AG04450 (cell line): ENCODE data around the gene HIGD2A. TPM values are rescaled to one million over a fixed set of nuclear protein-coding genes. Genes with fewer than 3 reads are reported as not detected.

Source experiments
- CTCF ChIA-PET: fragments of 300-600, 350-600 bp; formaldehyde crosslinking; extraction: SDS; loops from one replicate; lab custom pipeline; 2022; ENCODE audit warnings: antibody characterized with exemption, inconsistent platforms; lab: Charles Lee
- POLR2A ChIA-PET: fragments of 350-600 bp; formaldehyde crosslinking; extraction: SDS; loops from one replicate; lab custom pipeline; 2021; ENCODE audit warnings: antibody characterized with exemption, inconsistent platforms; lab: Yijun Ruan, JAX
- DNase-seq: peaks from one replicate; pipeline ENCODE4 v3.0.0-alpha.2; 2011; ENCODE audit warnings: low read depth, low spot score
- H3K27ac ChIP-seq: one replicate; pipeline ENCODE4 v1.5.1; 2012; ENCODE audit warnings: low read depth, low read length, control low read depth
- H3K27me3 ChIP-seq: one replicate; pipeline ENCODE4 v1.6.0; 2012; ENCODE audit warnings: low read length; ENCODE audit not compliant: control insufficient read depth, insufficient read depth
- H3K4me3 ChIP-seq: 2 replicates; pipeline ENCODE4 v1.5.1; 2011; ENCODE audit warnings: mild to moderate bottlenecking, low read depth, low read length, control low read depth
- H3K9me3 ChIP-seq: 2 replicates; pipeline ENCODE4 v1.5.1; 2012; ENCODE audit warnings: low read length; ENCODE audit not compliant: control insufficient read depth, insufficient read depth
- polyA plus RNA-seq: library from polyadenylated mRNA; depleted of rRNA; stranded (reverse); fragments of >200 nt; gene quantifications from 2 replicates; pipeline ENCODE4 v1.2.3, GENCODE V29; 2011
- TF ChIP-seq, protein P1 (sequence below): IDR thresholded peaks from 2 replicates; pipeline ENCODE4 v1.5.1; 2011; ENCODE audit warnings: low read depth, low read length, control low read depth, inconsistent platforms

HIGD2A gene
- polyA plus RNA-seq, 1 experiment, result 71.4 TPM

DNA sequence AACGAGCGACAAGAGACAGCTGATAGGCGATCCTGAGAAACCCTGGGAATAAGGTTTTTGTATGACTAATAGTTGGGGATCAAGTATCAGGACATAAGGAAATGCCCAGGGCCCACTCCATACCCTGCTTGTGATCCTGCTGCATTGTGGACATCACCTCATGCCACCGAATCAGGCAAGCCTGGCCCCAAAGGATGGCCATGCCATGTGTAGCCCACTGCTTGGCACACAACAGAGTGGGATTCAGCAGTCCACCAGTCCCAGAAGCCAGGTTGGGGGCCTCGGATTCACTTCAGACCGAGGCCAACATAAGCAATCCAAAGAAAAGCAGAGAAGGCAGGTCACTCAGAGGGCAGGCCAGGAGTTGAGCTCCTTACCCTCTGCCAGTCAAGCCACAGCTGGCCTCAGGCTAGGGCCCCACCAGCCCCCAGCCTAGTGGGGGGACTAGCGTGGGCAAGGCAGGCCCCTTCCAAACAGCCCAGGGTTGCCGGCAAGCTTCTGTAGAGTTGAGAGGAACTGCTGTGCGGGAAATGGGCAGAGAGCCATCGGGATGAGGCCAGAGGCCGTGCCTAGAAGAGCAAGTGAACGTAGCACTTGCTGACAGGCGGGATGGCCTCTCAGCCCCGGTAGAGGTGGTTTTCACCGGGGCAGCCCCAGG is 5.2 kb upstream of the HIGD2A start:
- CTCF ChIA-PET, result no interaction called here
- H3K27ac ChIP-seq, result no peak overlapping the region
- DNase-seq, result no peak
- H3K4me3 ChIP-seq, result no peak overlapping the region
- TF ChIP-seq, protein P1, sequence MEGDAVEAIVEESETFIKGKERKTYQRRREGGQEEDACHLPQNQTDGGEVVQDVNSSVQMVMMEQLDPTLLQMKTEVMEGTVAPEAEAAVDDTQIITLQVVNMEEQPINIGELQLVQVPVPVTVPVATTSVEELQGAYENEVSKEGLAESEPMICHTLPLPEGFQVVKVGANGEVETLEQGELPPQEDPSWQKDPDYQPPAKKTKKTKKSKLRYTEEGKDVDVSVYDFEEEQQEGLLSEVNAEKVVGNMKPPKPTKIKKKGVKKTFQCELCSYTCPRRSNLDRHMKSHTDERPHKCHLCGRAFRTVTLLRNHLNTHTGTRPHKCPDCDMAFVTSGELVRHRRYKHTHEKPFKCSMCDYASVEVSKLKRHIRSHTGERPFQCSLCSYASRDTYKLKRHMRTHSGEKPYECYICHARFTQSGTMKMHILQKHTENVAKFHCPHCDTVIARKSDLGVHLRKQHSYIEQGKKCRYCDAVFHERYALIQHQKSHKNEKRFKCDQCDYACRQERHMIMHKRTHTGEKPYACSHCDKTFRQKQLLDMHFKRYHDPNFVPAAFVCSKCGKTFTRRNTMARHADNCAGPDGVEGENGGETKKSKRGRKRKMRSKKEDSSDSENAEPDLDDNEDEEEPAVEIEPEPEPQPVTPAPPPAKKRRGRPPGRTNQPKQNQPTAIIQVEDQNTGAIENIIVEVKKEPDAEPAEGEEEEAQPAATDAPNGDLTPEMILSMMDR, result no peak
- no peaks in the 10 kb centered on the region for H3K9me3 ChIP-seq
- POLR2A ChIA-PET, result no interaction called here
- no peaks in the 10 kb centered on the region for H3K27me3 ChIP-seq

DNA sequence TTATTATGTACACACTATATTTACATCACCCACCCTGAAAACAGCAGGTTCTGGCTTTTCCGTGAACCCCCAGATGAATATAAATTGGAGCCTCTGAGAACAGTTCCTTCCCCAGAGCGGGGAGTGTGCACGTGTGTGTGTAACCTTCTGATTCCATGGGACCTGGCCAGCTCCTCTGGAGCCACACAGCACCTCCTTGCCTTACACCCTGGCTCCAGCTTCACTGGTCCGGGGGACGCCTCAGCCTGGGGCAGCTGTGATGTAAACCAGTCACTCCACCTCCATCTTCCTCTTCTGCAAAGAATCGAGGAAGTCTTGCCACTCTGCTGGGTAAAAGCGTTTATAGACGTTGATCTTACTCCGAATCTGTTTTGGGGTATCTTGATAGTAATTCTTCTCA is 4.6 kb upstream of the HIGD2A start:
- CTCF ChIA-PET, result no interaction called here
- POLR2A ChIA-PET, result no interaction called here
- Histone ChIP-seq H3K4me3 (no peak overlapping the region), H3K27me3 (no peaks in the 10 kb centered on the region), H3K27ac (no peak overlapping the region), H3K9me3 (no peaks in the 10 kb centered on the region)
- no peak for DNase-seq
- TF ChIP-seq, protein P1, result no peak

- no peak for DNase-seq
- CTCF ChIA-PET, result no interaction called here
- POLR2A ChIA-PET, result no interaction called here
Measured at GRCh38 chr5:176384366-176384930, 4.1 kb upstream of the HIGD2A start.

GRCh38 chr5:176384991-176385390 is 3.6 kb upstream of the HIGD2A start:
- no peak overlapping the region for H3K4me3 ChIP-seq
- no peak for DNase-seq
- TF ChIP-seq, protein P1, result no peak
- H3K27ac ChIP-seq, result no peak overlapping the region
- no peaks in the 10 kb centered on the region for H3K27me3 ChIP-seq
- POLR2A ChIA-PET, result no interaction called here
- CTCF ChIA-PET, result no interaction called here
- no peaks in the 10 kb centered on the region for H3K9me3 ChIP-seq

More at GRCh38 chr5:176384366-176384930, 4.1 kb upstream of the HIGD2A start:
- TF ChIP-seq, protein P1, result no peak
- Histone ChIP-seq H3K4me3 (no peak overlapping the region), H3K27me3 (no peaks in the 10 kb centered on the region), H3K27ac (no peak overlapping the region), H3K9me3 (no peaks in the 10 kb centered on the region)

GRCh38 chr5:176386491-176386890 is 2.1 kb upstream of the HIGD2A start:
- H3K27ac ChIP-seq, result no peak overlapping the region
- CTCF ChIA-PET, result no interaction called here
- H3K9me3 ChIP-seq, result no peaks in the 10 kb centered on the region
- POLR2A ChIA-PET, result no interaction called here
- no peaks in the 10 kb centered on the region for H3K27me3 ChIP-seq
- DNase-seq, result no peak
- no peak overlapping the region for H3K4me3 ChIP-seq
- TF ChIP-seq, protein P1, result no peak
